Measurements from ENCODE around the gene ZNF865.

DNA sequence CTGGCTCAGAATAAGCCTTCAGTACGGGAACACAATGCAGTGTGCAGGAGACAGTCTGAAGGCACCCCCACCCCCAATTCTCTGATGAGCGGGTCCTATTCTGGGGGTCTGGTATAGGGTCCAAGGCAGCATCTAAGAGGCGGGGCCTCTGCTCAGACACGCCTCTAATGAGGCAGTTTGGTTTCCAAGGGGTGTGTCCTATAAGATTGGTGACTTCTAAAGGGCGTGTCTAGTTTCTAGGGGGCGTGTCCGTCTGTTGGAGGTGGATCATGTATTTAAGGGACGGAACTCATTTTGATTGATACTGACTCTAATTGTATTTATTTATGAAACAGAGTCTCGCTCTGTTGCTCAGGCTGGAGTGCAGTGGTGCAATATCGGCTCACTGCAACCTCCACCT lies 14.8 kb upstream of the ZNF865 start:
- TF ChIP-seq POLR2A (IDR thresholded peaks at IDR 0.05) = no peak
- no peak for TF ChIP-seq EP300 (IDR thresholded peaks at IDR 0.05)

All from ovary (tissue), 1 donor.